ENCODE results near the gene HECA.

DNA sequence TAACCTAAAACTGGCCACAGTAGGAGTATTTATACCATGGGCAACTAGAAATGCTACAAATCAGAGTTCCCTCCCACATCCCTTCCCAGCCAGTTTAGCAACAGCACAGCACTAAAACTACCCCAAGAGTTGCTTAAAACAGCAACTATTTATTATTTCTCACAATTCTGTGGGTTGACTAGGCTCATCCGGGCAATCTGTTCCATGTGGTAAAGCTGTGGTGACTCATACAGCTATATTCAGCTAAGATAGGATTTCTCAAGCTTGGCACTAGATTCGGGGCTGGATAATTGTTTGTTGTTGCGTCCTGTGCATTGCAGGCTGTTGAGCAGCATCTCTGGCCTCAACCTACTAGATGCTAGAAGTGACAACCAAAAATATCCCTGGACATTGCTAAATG lies 8.6 kb upstream of the HECA start:
- no peak for TF ChIP-seq POLR2A (IDR thresholded peaks at IDR 0.05)
- TF ChIP-seq, protein P1, sequence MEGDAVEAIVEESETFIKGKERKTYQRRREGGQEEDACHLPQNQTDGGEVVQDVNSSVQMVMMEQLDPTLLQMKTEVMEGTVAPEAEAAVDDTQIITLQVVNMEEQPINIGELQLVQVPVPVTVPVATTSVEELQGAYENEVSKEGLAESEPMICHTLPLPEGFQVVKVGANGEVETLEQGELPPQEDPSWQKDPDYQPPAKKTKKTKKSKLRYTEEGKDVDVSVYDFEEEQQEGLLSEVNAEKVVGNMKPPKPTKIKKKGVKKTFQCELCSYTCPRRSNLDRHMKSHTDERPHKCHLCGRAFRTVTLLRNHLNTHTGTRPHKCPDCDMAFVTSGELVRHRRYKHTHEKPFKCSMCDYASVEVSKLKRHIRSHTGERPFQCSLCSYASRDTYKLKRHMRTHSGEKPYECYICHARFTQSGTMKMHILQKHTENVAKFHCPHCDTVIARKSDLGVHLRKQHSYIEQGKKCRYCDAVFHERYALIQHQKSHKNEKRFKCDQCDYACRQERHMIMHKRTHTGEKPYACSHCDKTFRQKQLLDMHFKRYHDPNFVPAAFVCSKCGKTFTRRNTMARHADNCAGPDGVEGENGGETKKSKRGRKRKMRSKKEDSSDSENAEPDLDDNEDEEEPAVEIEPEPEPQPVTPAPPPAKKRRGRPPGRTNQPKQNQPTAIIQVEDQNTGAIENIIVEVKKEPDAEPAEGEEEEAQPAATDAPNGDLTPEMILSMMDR (IDR thresholded peaks at IDR 0.05), result no peak
